Astrocyte of the cerebellum (primary cell): ENCODE measurements around the gene STK36.

Experiments used
- DNase-seq: peaks from one replicate; pipeline ENCODE4 v3.0.0-alpha.2; 2011; ENCODE audit warnings: low read depth
- H3K4me3 ChIP-seq: 2 replicates; pipeline ENCODE4 v1.5.1; 2011; ENCODE audit warnings: mild to moderate bottlenecking, low read depth, low read length, moderate library complexity
- in situ Hi-C: cut with HindIII; loops from 2 replicates; pipeline ENCODE4 v1.10.0; 2017; ENCODE audit warnings: low sequenced_read_pairs
- TF ChIP-seq, protein P1 (sequence below): IDR thresholded peaks from 2 replicates; pipeline ENCODE4 v1.5.1; 2012; ENCODE audit warnings: low read length, low read depth, moderate library complexity, mild to moderate bottlenecking; ENCODE audit errors: missing control alignments

The STK36 gene

DNA sequence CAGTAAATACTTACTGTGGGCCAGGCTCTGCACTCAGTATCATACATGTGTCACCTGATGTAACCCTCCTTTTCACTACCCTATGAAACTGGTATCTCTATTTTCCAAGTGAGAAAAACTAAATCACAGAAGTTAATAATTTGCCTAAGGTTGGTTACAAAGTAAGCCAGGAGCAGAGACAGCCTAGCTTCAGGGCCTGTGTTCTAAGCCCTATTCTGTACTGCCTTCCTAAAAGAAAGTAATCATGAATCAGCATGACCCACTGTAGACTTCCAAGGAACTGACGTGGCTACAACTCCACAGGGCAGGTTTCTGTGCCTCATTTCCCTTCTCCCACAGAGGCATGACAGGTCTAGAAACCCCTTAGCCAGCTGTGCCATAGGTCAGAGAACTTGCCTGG is 26.8 kb upstream of the STK36 start:
- TF ChIP-seq, protein P1, sequence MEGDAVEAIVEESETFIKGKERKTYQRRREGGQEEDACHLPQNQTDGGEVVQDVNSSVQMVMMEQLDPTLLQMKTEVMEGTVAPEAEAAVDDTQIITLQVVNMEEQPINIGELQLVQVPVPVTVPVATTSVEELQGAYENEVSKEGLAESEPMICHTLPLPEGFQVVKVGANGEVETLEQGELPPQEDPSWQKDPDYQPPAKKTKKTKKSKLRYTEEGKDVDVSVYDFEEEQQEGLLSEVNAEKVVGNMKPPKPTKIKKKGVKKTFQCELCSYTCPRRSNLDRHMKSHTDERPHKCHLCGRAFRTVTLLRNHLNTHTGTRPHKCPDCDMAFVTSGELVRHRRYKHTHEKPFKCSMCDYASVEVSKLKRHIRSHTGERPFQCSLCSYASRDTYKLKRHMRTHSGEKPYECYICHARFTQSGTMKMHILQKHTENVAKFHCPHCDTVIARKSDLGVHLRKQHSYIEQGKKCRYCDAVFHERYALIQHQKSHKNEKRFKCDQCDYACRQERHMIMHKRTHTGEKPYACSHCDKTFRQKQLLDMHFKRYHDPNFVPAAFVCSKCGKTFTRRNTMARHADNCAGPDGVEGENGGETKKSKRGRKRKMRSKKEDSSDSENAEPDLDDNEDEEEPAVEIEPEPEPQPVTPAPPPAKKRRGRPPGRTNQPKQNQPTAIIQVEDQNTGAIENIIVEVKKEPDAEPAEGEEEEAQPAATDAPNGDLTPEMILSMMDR: no peak
- H3K4me3 ChIP-seq: no peak overlapping the region
- no peak for DNase-seq
- in situ Hi-C loops: no loop called here

DNA sequence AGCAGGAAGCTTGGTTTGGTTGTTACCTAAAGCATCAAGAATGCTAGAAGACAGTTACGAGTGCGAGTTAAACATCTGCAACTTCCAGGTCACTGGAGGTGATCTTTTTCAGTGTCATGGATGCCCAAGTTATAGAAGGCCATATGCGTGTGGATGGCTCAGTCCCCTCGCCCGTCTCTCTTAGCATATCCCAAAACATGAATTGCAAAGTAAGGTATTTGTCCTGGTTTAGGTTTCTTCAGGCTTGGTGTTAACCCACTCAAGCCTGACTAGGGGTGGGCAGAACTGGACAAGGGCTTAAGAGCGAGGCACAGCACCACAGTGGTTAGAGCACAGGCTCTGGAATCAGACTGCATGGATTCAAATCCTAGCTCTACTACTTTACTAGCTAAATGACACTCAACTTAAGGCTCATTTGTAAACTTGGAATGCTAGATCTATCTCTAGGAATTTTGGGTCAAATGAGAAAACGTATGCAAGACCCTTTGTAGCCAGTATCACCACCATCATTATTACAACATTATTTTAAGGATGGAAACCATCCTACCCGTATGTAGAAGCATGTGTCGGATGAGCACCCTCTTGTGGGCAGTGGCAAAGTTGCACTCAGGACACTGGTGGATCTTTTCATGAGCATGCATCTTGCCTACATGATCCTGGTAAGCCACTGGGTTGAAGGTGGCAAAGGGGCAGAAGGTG is 23.6 kb upstream of the STK36 start:
- TF ChIP-seq, protein P1: peak; percentile 91
- peak; percentile 38 for DNase-seq
- no peak overlapping the region for H3K4me3 ChIP-seq
- in situ Hi-C loops: no loop called here

DNA sequence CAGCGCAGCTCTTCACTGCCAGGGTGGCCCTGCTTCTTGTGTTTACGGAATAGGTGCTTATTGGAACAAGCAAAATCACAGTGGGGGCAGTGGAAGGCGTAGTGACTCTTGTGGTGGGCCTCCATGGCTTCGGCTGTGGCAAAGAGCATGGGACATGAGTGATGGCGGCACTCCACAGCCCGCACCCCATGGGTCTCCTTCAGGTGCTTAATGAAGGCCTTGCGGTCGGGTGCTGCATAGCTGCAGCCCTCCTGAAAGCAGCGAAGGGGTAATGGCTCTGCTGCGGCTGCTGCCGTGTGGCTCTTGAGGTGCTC is 23.1 kb upstream of the STK36 start:
- in situ Hi-C loops: no loop called here
- no peak overlapping the region for H3K4me3 ChIP-seq
- TF ChIP-seq, protein P1: no peak
- DNase-seq: no peak

DNA sequence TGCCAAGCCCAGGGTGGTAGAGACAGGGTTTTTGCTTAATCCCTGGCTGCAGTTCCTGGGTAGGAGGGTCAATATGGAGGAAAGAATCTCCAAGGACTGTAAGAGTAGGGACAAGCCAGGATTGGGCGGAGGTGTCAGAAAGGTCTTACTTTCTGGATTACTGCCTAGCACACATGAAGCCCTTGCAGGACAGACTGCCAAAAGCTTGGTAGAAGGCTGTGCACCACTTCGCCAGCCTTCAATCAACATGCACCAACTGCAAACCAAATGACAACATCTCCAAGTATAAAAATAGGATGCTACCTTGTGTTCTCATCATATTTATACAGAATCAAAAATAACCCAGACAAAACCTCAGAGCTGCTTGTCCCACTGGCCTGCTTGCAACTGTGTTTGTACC is 16.1 kb upstream of the STK36 start:
- TF ChIP-seq, protein P1: no peak
- no peak overlapping the region for H3K4me3 ChIP-seq
- DNase-seq: no peak
- in situ Hi-C loops: loop anchor here (5.0 kb wide), 1 partner anchor 83 kb away; no protein-coding TSS in a partner anchor

DNA sequence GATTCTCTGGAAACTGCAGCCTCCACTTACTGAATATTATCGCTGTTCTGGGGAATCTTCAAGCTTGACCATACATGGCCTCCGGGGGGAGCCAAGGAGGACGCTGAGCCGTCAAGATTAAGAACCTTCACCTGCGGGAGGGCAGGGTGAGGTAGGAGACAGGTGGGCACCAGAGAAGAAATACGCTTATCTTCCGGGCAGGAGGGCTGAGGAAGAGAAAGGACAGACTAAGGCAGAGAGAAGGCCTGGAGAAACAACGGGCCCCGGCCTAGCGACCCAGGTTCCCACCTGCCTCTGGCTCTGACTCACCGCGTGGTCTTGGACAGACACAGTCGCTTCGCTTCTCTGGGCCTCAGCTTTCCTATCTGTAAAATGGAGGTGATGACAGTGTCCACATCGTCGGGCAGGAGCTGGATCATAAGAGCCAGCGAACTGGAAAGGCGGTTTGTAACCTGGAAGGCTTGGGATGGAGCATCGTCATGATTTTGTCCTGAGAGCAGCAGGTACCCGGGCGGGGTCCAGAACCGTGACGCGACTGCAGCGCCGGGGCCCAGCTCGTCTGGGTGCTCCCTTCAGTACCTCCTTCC is 13.1 kb upstream of the STK36 start:
- H3K4me3 ChIP-seq: peak overlapping the region; percentile 74
- in situ Hi-C loops: loop anchor here (5.0 kb wide), 1 partner anchor 86 kb away; no protein-coding TSS in a partner anchor
- DNase-seq: no peak
- TF ChIP-seq, protein P1: peak; percentile 68

DNA sequence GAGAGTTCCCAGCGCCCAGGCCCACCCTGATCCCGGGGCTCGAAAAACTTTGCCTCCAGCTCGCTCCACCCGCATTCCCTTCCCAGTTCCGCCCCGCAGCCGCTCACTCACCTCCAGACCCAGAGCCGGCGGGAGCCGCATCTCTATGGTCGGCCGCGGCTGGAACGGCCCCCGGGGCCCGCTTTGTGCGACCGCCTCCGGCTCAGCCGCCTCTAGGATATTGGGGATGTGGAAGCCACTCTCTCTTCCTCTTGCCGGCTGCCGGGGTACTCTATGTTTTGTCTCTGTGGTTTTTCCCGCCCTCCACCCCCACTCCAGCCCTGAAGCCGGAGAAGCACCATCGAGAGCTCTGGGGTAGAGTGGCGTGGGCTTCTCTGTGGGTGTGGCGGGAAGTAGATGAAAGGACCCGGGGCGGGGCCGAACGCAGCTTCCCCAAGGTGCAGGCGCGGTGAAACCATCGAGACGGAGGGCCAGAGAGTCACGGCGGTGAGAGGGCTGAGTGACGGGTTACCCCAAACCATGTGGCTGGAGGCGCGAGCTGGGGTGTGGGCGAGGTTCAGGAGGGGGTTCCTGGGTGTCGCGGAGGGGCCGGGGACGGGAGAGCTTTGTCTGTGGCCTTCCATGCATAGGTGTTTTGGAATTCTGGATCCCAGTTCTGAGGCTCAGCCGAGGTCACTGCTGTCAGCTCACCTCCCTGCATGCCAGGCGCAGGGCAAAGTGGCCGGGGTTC is 12.5 kb upstream of the STK36 start, which contains the start of the genes BCS1L and ZNF142:
BCS1L (plus strand) TSS at position 426 of the 730 bp plus-strand sequence. CDS start 1,305 bp downstream, outside the sequence.
ZNF142 (minus strand) TSS at position 366 of the 730 bp plus-strand sequence. CDS start 3,194 bp downstream, outside the sequence.
- DNase-seq: peak; percentile 57
- H3K4me3 ChIP-seq: peak within 1 kb of the TSS; percentile 74
- in situ Hi-C loops: loop anchor here (5.0 kb wide), 1 partner anchor 87 kb away; no protein-coding TSS in a partner anchor
- TF ChIP-seq, protein P1: no peak
